Loucy (cell line): ENCODE results near the gene CDR2.

Source experiments
- CTCF ChIP-seq: fragments of 200-600 bp; sonication (generic); conservative IDR thresholded peaks from 2 replicates; pipeline ENCODE4 v1.5.1; 2014; ENCODE audit warnings: mild to moderate bottlenecking, antibody characterized with exemption, low read length
- EZH2phosphoT487 ChIP-seq: fragments of 200-600 bp; IDR thresholded peaks from 2 replicates; pipeline ENCODE4 v1.6.1; 2018; ENCODE audit warnings: antibody characterized with exemption, mild to moderate bottlenecking, moderate library complexity, borderline replicate concordance

GRCh38 chr16:22336581-22336980, 37.8 kb downstream of the CDR2 start:
- TF ChIP-seq CTCF, result no peak
- no peak for TF ChIP-seq EZH2phosphoT487
